Measurements from ENCODE around the gene GNB1.

The GNB1 gene

DNA sequence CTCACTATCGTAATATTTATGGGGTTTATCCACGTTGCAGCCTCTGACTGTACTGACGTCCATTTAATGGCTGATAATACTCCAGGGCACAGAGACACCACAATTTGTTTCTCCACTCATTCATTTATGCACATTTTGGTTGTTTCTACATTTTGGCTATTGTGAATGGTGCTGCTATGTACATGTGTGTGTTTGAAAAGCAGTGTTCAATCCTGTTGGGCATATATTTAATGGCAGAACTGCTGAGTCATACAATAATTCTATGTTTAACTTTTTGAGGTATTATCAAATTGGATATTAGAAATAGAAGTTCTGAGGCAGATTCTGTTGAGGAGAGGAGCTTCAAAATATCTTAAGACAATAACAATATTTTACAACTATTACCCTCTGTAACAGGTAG is 73.7 kb downstream of the GNB1 start:
- DNase-seq: no peak

DNA sequence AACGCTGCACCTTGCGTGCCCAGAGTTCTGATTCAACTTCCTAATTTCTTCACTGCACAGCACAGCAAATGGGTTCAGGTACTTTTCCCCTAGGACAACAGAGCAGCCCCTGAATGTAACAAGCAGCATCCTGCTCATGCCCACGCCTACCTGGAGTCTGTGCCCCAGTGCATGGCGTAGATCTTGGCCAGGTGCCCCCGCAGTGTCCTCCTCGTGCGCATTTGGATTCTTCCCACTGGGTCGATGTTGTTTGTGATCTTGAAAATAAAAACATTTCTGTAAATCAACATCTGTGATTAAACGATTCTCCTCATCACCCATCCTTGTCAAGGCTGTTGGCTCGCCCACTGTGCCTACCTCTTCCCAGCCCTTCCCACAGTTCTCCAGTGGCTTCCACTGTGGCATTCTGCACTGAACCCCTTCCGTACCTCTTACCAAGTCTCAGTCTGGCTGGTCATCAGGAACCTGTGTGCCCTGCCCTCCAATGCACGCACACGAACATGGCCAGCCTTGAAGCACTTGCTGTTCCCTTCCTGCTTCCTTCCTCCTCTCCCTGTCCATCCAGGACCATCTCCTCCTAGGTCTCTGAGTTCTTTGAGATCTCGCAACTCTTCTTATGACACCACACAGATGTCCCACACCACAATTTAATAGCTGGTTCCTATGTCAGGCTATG is 75.1 kb downstream of the GNB1 start:
- DNase-seq: no peak

DNA sequence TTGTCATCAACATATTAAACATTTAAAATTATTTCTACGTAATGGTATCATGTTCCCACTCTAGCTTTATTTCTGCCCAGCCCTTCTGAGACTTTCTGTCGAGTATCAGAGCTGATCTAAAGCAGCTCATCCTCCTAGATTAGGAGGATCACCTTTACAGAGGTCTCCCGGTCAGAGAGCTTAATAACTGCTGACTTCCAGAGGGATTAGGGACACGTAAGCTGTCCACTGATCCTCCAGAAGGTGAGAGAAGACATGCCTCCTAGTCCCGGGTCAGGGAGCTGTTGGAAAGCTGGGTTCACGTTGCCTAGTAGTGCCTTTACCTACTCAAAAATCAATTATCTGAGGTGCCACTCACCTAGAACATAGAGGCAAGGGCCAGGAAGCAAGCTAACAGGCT is 81.4 kb downstream of the GNB1 start:
- no peak for DNase-seq

DNA sequence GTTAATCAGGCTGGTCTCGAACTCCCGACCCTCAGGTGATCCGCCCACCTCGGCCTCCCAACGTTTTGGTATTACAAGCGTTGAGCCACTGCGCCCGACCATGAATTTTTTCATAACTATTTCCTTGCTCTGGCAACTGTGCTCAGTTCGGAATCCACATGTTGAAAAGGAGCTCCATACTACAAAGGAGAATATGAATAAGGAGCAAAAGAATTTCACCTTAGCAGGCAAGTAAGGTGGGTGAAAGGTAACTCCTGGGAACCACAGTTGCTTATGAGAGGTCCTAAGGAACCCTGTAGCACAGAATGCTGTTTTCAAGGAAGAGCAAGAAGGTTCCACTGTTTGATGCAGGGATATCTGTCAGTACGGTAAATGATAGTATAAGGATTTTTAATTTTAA is 82.7 kb downstream of the GNB1 start:
- no peak for DNase-seq

DNA sequence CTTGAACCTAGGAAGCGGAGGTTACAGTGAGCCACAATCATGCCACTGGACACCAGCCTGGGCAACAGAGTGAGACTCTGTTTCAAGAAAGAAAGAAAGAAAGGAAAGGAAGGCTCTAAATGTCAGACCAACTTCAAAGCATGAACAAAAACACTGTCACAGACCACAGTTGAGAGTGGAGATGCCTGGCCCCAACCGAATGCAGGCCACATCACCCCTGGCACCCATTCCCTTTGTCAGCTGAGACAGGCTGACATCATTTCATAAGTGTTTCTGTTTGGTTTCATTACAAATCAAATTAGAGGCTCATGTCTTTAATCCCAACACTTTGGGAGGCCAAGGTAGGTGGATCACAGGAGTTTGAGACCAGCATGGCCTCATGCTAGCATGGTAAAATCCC is 84.0 kb downstream of the GNB1 start:
- DNase-seq: no peak

DNA sequence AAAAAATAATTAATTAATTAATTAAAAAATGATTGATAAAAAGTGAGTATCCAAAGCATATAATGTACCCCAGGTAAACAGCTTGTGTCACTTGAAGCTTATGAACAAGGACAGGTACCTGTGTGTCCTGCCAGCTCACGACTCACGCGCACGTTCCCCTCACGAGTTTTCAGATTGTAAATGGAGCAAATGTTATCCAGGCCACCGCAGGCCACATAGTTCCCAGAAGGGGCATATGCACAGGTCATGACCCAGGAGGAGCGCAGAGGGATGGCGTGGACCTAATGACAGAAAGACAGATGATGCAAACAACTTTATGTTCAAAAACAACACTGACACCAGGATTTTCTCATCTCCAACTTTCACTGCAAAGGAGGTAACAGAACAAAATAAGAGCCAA is 86.6 kb downstream of the GNB1 start:
- no peak for DNase-seq

DNA sequence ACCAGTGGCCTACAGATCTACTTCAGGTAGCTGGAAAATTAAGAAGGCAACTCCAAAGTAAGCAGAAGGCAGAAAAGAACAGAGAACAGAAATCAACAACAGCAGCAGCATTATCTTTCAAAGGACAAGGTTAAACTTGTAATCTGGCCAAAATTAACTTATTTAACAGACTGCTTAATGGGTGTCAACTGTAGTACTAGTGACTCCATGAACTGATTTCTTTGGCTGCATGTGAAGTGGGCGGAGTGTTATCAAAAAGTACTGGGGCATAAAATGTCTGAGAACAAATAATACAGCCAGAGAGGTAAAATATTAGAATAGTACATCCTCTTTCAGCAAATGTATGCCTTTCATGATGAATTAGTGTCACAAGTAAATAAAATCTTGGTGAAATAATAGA is 88.0 kb downstream of the GNB1 start:
- DNase-seq: no peak

DNA sequence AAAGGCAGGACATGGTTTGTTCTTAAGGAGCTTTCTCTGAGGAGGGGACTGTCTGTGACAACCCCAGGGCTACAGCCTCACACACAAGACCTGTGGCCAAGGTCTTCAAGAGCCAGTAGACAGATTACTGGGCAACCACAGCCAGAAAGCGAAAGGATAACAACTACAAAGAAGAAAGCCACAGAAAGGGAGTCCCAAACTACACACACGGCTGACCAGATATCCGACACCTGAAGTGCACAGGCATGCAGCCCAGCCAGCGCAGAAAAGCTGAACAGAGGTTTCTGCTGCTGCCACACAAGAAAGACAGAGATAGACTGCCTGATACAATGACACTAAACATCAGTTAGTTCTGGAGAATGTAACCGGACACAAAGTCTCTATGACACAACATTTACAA is 91.2 kb downstream of the GNB1 start:
- no peak for DNase-seq

DNA sequence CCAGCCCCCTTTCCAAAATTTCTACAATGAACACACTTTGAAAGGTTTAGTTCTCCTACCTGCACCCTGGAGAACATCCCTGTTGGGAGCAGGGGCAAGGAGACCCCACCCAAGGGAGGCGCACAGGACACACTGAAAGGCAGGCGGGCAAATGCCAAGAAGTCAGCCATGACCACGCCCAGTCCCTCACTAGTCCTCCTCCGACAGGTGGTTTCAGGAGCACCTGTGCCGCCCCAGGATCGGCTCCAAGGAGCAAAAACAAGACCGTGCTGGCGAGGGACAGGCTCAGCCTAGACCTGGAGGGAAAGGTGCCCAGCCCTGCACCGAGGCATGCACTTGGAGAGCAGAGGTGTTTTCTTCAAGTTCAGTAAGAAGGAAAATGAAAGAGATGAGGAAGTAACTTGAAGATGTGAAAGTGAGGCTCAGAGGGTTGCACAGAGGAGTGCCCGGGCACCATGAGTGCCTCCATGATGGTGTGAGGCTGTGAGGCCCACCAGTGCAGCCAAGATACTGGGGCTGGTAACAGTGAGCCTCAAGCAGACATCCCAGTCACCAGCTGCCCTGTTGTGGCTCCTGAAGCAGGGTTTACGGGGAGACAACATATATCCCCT is 93.1 kb downstream of the GNB1 start:
- no peak for DNase-seq

DNA sequence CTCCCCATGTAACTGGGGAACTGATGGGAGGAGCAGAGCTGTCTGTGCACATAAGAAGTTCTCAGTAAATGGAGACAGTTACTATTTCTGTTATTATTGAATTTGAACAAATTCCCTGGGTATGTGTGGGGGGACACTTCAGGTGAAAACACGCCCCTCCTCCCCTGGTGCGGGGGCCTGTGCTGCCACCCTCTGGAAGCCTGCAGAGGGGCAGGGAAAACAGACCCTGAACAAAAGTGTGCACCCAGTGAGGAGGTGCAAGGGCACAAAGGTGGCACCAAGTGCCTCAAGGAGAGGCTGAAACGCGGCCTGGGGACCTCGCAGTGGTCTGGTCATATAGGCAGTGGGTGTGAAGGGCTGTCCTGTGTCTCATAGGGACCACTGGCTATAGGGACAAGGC is 94.4 kb downstream of the GNB1 start:
- DNase-seq: peak in 1 of 4 experiments; percentile 14

DNA sequence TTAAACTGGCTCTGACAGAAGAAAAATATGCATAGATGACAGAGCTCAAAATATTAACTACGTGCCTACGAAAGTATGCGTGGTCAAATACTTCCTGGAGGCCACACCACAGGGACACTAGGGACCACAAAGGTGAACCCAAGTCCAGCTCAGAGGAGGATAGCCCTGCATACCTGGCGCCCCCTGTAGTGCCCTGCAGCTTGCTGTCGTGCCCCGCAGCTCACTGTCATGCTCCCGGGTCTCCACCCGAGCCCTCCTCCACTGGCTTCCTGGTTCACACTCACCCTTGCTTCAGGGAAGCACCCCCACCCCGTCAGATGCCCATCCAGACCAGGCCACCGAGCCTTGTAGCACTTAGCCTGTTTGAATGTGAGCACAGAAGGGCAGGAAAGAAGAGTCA is 95.9 kb downstream of the GNB1 start:
- DNase-seq: no peak

DNA sequence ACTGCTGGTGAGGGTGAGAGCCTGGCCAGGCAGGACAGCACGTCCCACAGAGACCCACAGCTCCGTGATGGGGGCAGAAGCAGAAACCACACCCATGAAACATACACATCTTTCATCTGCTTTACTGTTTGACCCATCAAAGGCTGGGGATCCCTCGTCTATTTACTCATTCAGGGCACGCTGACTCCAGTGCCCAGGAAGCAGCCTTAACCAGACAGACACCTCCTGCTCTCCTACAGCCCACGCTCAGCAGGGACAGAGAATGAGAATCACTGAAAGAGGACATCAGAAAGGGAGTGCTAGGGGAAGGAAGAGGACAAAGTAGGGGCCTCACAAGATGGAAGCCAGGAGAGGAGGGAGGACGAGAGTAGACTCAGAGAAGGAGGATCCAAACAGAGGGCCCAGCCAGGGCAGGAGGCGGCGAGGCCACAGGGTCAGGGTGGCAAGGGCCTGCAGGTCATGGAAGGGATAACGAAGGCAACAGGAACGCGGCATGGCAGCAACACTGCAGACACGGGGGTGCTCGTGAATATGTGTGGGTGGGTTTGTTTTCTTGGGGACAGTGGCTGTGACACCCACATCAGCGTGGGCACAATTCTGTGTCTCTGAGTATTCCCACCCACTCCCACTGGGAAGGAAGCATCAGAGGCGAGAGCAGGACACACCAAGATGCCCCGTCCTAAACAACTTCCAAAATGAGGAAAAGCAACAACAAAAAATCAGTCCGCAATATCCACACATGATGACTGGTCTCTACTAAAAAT is 97.2 kb downstream of the GNB1 start:
- DNase-seq: no peak

DNA sequence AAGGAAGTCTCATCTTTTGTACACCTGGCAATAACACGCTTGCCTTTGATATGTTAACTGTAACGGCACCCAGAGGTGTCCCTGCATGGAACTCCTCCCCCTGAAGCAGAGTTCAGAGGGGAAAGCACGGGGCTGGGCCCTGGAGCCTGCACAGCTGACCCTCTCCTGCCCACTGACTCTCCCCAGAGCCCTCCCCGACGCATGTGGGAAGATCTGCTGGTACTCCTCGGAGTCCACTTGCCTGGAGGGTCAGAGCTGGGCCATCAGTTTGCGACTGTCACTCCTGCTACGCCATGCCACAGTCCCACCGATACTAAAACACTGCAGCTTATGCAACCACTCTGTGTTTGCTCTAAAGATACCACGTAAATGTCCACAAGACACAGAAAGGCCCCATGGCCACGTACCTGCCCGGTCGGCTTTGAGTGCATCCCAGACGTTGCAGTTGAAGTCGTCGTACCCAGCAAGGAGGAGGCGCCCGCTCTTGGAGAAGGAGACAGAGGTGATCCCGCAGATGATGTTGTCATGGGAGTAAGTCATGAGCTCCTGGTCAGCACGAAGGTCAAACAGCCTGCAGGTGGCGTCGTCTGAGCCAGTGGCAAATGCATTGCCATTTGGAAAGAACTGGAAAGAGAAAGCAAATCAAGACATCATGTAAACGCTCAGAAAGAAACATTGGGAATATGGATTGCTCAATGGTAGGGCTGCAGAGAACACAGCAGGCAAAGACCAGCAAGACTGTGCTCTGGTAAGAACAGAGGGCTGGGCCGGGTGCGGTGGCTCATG is 102.0 kb downstream of the GNB1 start:
- DNase-seq: no peak

DNA sequence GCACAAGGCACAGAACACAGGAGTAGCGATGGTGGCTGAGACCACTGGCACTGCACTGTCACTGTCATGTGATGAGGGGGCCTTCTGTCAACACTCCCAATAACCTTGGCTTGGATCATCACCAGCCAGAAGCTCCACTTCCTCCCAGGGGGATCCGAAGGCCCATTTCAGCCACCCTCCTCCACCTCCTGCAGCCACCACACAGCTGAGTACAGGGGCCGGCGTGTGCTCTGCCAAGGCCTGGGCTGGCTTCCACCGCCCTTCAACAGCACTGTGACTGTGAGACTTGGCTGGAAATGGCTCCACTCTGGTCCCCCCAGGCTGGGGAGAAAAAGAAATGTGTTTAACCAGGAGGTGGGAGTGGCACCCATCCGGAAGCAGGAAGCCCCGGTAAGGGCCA is 102.8 kb downstream of the GNB1 start:
- DNase-seq: no peak

DNA sequence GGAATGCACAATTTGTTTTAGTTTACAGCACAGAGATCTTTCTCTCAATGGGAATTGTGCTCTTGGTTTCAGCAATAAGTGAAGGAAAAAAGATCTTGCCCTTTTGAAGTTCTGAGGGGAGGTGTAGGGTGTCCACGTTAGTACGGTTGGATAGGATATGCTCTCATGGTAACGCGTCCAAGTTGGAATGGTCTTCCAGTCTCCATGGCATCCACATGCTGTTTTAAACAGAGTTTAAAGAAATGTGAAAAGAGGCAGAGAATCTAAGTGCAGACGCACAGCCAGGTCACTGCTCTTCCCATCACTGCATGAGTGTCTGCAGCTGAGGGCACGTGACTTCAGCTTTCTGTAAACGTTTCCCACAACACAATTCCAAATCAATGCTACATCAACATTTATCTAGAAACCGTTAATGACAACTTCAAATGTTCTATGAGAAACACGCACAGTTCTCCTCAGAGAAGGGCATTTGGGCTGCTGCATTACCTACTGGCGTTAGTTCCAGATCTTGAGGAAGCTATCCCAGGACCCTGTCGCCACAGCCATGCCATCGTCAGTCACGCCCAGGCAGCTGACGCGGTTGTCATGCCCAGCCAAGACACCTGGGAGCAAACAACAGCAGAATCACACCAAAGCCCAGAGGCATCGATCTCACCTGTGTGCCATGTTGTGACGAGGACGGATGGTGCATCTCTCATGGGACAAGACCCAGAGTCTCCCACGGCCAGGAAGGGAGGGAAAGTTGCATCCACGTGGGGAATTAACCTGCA is 103.9 kb downstream of the GNB1 start:
- DNase-seq: no peak

DNA sequence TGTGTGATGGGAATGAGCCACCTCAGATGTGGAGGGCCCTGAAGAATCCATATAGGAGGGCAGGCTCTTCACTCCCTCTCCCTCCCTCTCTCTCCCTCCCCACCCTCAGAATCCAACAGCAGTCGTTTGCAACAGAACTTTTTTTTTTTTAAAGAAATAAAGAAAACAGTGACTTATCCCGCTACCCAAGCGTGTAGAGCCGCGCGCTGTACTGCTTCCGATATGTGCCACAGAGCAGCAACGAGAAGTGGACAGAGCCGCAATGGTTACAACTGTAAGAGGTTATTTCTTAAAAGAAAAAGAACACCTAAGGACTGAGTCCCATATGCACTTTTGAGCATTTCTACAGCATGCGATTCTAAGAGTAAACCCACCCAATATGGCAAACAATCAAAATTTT is 105.2 kb downstream of the GNB1 start:
- no peak for DNase-seq

DNA sequence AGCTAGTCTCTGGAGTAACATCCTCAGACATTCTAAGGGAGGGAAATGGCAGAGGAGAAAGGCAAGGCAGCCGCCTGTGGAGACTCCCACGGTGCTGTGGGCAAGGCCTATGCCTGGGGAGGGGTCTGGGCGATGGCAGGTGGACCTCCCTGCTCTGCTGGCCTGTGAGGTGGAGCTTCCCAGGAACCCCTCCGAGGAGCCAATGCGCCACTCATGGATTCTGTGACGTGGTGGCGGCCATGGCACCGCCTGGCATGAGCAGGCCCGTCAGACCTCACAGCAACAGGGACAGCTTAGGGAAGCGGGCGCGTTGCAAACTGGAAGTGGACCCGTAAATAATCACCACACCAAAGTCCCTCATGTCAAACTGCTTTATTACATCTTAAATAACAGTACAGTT is 106.0 kb downstream of the GNB1 start:
- no peak for DNase-seq

DNA sequence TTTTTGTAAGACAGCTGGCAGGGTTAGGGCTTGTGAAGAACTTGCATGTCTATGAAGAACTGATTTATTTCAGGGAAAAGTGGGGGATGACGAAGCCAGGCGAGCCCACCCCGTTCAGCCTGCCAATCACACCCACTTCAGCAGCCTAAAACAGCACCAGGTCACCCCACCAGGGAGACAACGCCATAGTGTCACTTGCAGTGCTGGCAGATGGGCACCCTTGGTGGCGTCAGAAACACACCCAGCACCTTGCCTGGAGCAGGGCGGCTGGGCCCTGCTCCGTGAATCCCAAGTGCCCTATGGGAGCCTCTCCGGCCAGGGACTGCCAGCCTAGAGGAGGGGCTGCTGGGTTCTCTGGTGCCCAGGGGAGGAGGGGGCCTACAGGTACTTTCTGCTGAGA is 107.6 kb downstream of the GNB1 start:
- no peak for DNase-seq

DNA sequence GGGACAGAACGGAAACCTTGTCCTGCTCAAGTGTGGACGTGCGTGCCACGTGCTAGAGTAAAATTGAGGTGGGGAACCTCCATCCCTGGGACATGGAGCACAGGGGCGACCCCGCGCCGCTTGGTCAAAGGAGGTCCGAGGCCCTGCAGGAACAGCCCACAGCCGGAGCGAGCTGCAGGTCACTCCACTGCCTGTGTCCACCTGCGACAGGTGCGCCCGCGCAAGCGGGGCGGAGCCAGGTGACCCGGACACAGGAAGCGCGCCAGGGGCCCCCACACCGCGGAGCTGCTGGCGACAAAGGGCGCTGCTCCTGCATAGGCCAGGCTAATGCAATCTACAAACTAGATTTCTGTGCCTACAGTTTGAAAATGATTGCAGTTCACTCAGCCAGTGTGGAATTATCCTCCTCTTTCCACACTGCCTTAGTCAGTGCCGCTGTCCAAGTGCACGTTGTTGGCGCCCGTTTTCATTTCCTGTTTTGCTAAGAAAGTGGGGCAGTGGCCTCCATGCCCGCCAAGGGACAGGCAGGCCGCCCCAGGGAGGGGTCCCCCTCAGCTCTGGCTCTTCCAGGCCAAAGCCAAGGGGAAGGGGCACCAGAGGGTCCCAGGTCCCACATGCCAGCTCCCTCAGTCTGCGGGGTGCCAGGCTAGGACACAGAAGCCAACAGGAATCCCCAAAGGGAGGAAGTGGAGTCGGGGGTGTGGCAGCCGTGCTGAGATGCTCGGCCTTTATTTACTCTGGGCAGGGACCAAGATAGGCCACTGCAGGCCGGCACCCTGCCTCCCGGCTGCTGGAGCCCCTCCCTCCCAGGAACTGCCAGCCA is 108.3 kb downstream of the GNB1 start:
- peak in 1 of 4 experiments; percentile 10 for DNase-seq

DNA sequence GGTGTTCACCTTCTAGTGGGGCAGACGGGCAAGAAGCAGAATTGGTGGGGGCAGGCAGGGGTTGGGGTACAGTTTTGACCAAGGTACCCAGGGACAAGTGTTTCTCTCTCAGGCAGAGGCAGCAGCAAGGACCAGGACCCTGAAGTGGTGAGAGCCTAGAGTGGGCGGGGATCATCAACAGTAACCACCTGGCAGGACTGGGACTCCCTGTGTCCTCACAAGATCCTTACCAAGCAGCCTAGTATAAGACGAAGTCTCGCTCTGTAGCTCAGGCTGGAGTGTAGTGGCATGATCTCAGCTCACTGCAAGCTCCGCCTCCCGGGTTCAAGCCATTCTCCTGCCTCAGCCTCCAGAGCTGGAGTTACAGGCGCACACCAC is 109.4 kb downstream of the GNB1 start:
- no peak for DNase-seq

DNA sequence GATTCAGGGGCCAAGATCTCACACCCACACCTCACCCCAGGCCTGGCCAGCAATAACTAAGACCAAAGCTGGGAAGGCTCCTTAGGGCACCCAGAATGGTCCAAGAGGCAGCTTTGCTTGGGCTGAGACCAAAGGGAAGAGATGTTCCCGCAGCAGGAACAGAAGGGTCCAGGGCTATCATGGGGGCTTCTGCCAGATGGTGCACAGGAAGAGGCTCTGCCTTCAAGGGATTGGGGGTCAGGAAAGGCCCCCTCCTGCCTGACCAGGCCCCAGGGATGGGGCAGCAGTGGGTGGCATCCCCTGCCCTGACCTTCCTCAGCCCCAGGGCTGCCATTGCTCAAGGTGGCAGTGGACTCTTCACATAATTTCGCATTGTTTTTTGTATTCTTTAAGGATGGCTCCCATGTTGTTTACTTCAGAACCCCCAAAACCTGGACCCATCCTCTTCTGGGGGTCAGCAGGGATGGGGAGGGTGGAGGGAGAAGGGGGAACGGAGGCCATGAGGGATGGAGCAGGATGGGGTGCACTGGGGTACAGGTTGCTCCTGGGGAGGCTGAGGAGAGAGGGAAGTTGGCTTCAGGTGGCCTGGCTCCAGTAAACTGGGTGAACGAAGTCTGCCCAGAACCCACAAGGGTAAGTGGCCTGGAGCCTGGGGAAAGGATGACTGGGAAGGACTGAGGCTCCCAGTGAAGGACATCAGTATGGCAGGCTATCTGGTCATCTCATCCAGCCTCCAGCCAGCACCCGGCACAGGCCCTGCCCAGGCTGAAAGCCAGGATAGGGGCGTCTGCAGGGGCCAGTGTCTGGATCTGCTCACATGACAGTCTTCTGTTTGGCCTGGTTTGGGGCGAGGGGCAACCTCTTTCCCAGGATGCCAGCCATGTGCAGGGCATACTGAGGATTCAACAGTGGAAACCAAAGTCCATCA is 110.0 kb downstream of the GNB1 start:
- DNase-seq: no peak

All from activated naive CD4-positive, alpha-beta T cell (primary cell).